ENCODE results near the gene EIF3J.

GRCh38 chr15:44530653-44531052 lies 6.3 kb upstream of the EIF3J start:
- TF ChIP-seq CTCF (IDR thresholded peaks at IDR 0.05) = no peak
- no peak for TF ChIP-seq EZH2 (IDR thresholded peaks at IDR 0.05)
- TF ChIP-seq EZH2phosphoT487 (IDR thresholded peaks at IDR 0.05) = no peak
